ENCODE data around the gene SKOR1. TPM values are rescaled to one million over a fixed set of nuclear protein-coding genes. Genes with fewer than 3 reads are reported as not detected.

The SKOR1 gene
- total RNA-seq, 1 donor from 2014 or later: under 0.01 TPM

GRCh38 chr15:67805008-67805665 is 20.2 kb upstream of the SKOR1 start:
- Histone ChIP-seq H3K9me3 (ENCODE audit: control insufficient read depth in 3 of 3, low read length in 3 of 3) (no peaks in the 10 kb centered on the region), H3K27ac (ENCODE audit: low read depth, low read length) (no peak overlapping the region), H3K4me3 (ENCODE audit: low read length in 3 of 3) (no peak overlapping the region), H3K4me1 (ENCODE audit: control insufficient read depth in 3 of 3, insufficient read depth in 3 of 3, low read length in 3 of 3) (no peaks in the 10 kb centered on the region), H3K36me3 (ENCODE audit: control insufficient read depth in 3 of 3, insufficient read depth in 3 of 3, low read length in 3 of 3) (peaks cover 0 to 13% (median 2%) of the 10 kb centered on the region in 3 donors), H3K9ac (ENCODE audit: low read depth in 1 of 3, low read length in 3 of 3) (no peak overlapping the region), H3K27me3 (ENCODE audit: control insufficient read depth in 3 of 3, insufficient read depth in 3 of 3, low read length in 3 of 3) (no peaks in the 10 kb centered on the region)

- Histone ChIP-seq H3K27me3 (ENCODE audit: control insufficient read depth in 3 of 3, insufficient read depth in 3 of 3, low read length in 3 of 3) (peaks cover 0 to 4% (median 0%) of the 10 kb centered on the region in 3 donors), H3K9me3 (ENCODE audit: control insufficient read depth in 3 of 3, low read length in 3 of 3) (no peaks in the 10 kb centered on the region), H3K4me1 (ENCODE audit: control insufficient read depth in 3 of 3, insufficient read depth in 3 of 3, low read length in 3 of 3) (no peaks in the 10 kb centered on the region), H3K4me3 (ENCODE audit: low read length in 3 of 3) (no peak overlapping the region), H3K9ac (ENCODE audit: low read depth in 1 of 3, low read length in 3 of 3) (no peak overlapping the region), H3K36me3 (ENCODE audit: control insufficient read depth in 3 of 3, insufficient read depth in 3 of 3, low read length in 3 of 3) (peaks cover 0 to 13% (median 2%) of the 10 kb centered on the region in 3 donors), H3K27ac (ENCODE audit: low read depth, low read length) (no peak overlapping the region)
These were observed 19.4 kb upstream of the SKOR1 start for GRCh38 chr15:67805666-67806516.

- H3K36me3 ChIP-seq (ENCODE audit: control insufficient read depth in 3 of 3, insufficient read depth in 3 of 3, low read length in 3 of 3): peaks cover 0 to 11% (median 2%) of the 10 kb centered on the region in 3 donors
- peaks cover 0 to 7% (median 0%) of the 10 kb centered on the region in 3 donors for H3K27me3 ChIP-seq (ENCODE audit: control insufficient read depth in 3 of 3, insufficient read depth in 3 of 3, low read length in 3 of 3)
- no peaks in the 10 kb centered on the region for H3K9me3 ChIP-seq (ENCODE audit: control insufficient read depth in 3 of 3, low read length in 3 of 3)
- H3K9ac ChIP-seq (ENCODE audit: low read depth in 1 of 3, low read length in 3 of 3): no peak overlapping the region
- H3K4me3 ChIP-seq (ENCODE audit: low read length in 3 of 3): no peak overlapping the region
- no peaks in the 10 kb centered on the region for H3K4me1 ChIP-seq (ENCODE audit: control insufficient read depth in 3 of 3, insufficient read depth in 3 of 3, low read length in 3 of 3)
- no peak overlapping the region for H3K27ac ChIP-seq (ENCODE audit: low read depth, low read length)
These were observed 18.8 kb upstream of the SKOR1 start for GRCh38 chr15:67806536-67806935.

GRCh38 chr15:67807141-67807540 is 18.2 kb upstream of the SKOR1 start:
- Histone ChIP-seq H3K36me3 (ENCODE audit: control insufficient read depth in 3 of 3, insufficient read depth in 3 of 3, low read length in 3 of 3) (peaks cover 0 to 11% (median 2%) of the 10 kb centered on the region in 3 donors), H3K4me3 (ENCODE audit: low read length in 3 of 3) (no peak overlapping the region), H3K9ac (ENCODE audit: low read depth in 1 of 3, low read length in 3 of 3) (no peak overlapping the region), H3K4me1 (ENCODE audit: control insufficient read depth in 3 of 3, insufficient read depth in 3 of 3, low read length in 3 of 3) (no peaks in the 10 kb centered on the region), H3K27me3 (ENCODE audit: control insufficient read depth in 3 of 3, insufficient read depth in 3 of 3, low read length in 3 of 3) (peaks cover 2 to 7% (median 4%) of the 10 kb centered on the region in 3 donors), H3K27ac (ENCODE audit: low read depth, low read length) (no peak overlapping the region), H3K9me3 (ENCODE audit: control insufficient read depth in 3 of 3, low read length in 3 of 3) (no peaks in the 10 kb centered on the region)

- Histone ChIP-seq H3K9me3 (ENCODE audit: control insufficient read depth in 3 of 3, low read length in 3 of 3) (no peaks in the 10 kb centered on the region), H3K36me3 (ENCODE audit: control insufficient read depth in 3 of 3, insufficient read depth in 3 of 3, low read length in 3 of 3) (peaks cover 0 to 8% (median 2%) of the 10 kb centered on the region in 3 donors), H3K27me3 (ENCODE audit: control insufficient read depth in 3 of 3, insufficient read depth in 3 of 3, low read length in 3 of 3) (peaks cover 4 to 7% (median 7%) of the 10 kb centered on the region in 3 donors), H3K4me3 (ENCODE audit: low read length in 3 of 3) (no peak overlapping the region), H3K9ac (ENCODE audit: low read depth in 1 of 3, low read length in 3 of 3) (no peak overlapping the region), H3K4me1 (ENCODE audit: control insufficient read depth in 3 of 3, insufficient read depth in 3 of 3, low read length in 3 of 3) (no peaks in the 10 kb centered on the region), H3K27ac (ENCODE audit: low read depth, low read length) (no peak overlapping the region)
These were observed 17.5 kb upstream of the SKOR1 start for GRCh38 chr15:67807836-67808235.

GRCh38 chr15:67808821-67809220 is 16.5 kb upstream of the SKOR1 start:
- Histone ChIP-seq H3K4me1 (ENCODE audit: control insufficient read depth in 3 of 3, insufficient read depth in 3 of 3, low read length in 3 of 3) (no peaks in the 10 kb centered on the region), H3K9me3 (ENCODE audit: control insufficient read depth in 3 of 3, low read length in 3 of 3) (no peaks in the 10 kb centered on the region), H3K9ac (ENCODE audit: low read depth in 1 of 3, low read length in 3 of 3) (no peak overlapping the region), H3K36me3 (ENCODE audit: control insufficient read depth in 3 of 3, insufficient read depth in 3 of 3, low read length in 3 of 3) (peaks cover 0 to 7% (median 2%) of the 10 kb centered on the region in 3 donors), H3K27ac (ENCODE audit: low read depth, low read length) (no peak overlapping the region), H3K27me3 (ENCODE audit: control insufficient read depth in 3 of 3, insufficient read depth in 3 of 3, low read length in 3 of 3) (peaks cover 4 to 10% (median 7%) of the 10 kb centered on the region in 3 donors), H3K4me3 (ENCODE audit: low read length in 3 of 3) (no peak overlapping the region)

GRCh38 chr15:67809441-67809840 is 15.9 kb upstream of the SKOR1 start:
- no peaks in the 10 kb centered on the region for H3K4me1 ChIP-seq (ENCODE audit: control insufficient read depth in 3 of 3, insufficient read depth in 3 of 3, low read length in 3 of 3)
- no peaks in the 10 kb centered on the region for H3K9me3 ChIP-seq (ENCODE audit: control insufficient read depth in 3 of 3, low read length in 3 of 3)
- H3K36me3 ChIP-seq (ENCODE audit: control insufficient read depth in 3 of 3, insufficient read depth in 3 of 3, low read length in 3 of 3): peaks cover 0 to 7% (median 2%) of the 10 kb centered on the region in 3 donors
- no peak overlapping the region for H3K4me3 ChIP-seq (ENCODE audit: low read length in 3 of 3)
- no peak overlapping the region for H3K27ac ChIP-seq (ENCODE audit: low read depth, low read length)
- no peak overlapping the region for H3K9ac ChIP-seq (ENCODE audit: low read depth in 1 of 3, low read length in 3 of 3)
- peaks cover 4 to 10% (median 7%) of the 10 kb centered on the region in 3 donors for H3K27me3 ChIP-seq (ENCODE audit: control insufficient read depth in 3 of 3, insufficient read depth in 3 of 3, low read length in 3 of 3)

- Histone ChIP-seq H3K4me3 (ENCODE audit: low read length in 3 of 3) (no peak overlapping the region), H3K4me1 (ENCODE audit: control insufficient read depth in 3 of 3, insufficient read depth in 3 of 3, low read length in 3 of 3) (no peaks in the 10 kb centered on the region), H3K9me3 (ENCODE audit: control insufficient read depth in 3 of 3, low read length in 3 of 3) (no peaks in the 10 kb centered on the region), H3K36me3 (ENCODE audit: control insufficient read depth in 3 of 3, insufficient read depth in 3 of 3, low read length in 3 of 3) (peaks cover 0 to 7% (median 2%) of the 10 kb centered on the region in 3 donors), H3K27ac (ENCODE audit: low read depth, low read length) (no peak overlapping the region), H3K27me3 (ENCODE audit: control insufficient read depth in 3 of 3, insufficient read depth in 3 of 3, low read length in 3 of 3) (peaks cover 4 to 10% (median 7%) of the 10 kb centered on the region in 3 donors), H3K9ac (ENCODE audit: low read depth in 1 of 3, low read length in 3 of 3) (no peak overlapping the region)
These were observed 15.4 kb upstream of the SKOR1 start for GRCh38 chr15:67809866-67810265.

GRCh38 chr15:67812241-67812644 is 13.1 kb upstream of the SKOR1 start:
- Histone ChIP-seq H3K36me3 (ENCODE audit: control insufficient read depth in 3 of 3, insufficient read depth in 3 of 3, low read length in 3 of 3) (peaks cover 0 to 8% (median 2%) of the 10 kb centered on the region in 3 donors), H3K4me1 (ENCODE audit: control insufficient read depth in 3 of 3, insufficient read depth in 3 of 3, low read length in 3 of 3) (no peaks in the 10 kb centered on the region), H3K9me3 (ENCODE audit: control insufficient read depth in 3 of 3, low read length in 3 of 3) (no peaks in the 10 kb centered on the region), H3K27me3 (ENCODE audit: control insufficient read depth in 3 of 3, insufficient read depth in 3 of 3, low read length in 3 of 3) (peaks cover 4 to 13% (median 11%) of the 10 kb centered on the region in 3 donors), H3K27ac (ENCODE audit: low read depth, low read length) (no peak overlapping the region), H3K9ac (ENCODE audit: low read depth in 1 of 3, low read length in 3 of 3) (no peak overlapping the region), H3K4me3 (ENCODE audit: low read length in 3 of 3) (no peak overlapping the region)

Data from skeletal muscle tissue (tissue), 4 donors.